Neural progenitor cell (in vitro differentiated cells): ENCODE measurements around the gene SOD2. TPM values are rescaled to one million over a fixed set of nuclear protein-coding genes. Genes with fewer than 3 reads are reported as not detected.
A peak's percentile ranks its signal among the peaks of the same experiment; 100 is the strongest.

Experiments used
- DNase-seq: peaks from one replicate; pipeline ENCODE4 v3.0.0-alpha.2; 2016; ENCODE audit warnings: low spot score
- H2AFZ ChIP-seq: fragments of 200-600 bp; sonication (generic); replicated peaks from 2 replicates; pipeline ENCODE4 v1.6.1; 2016; ENCODE audit warnings: antibody characterized with exemption
- H3F3A ChIP-seq: fragments of 200-600 bp; sonication (generic); 2 replicates; pipeline ENCODE4 v1.6.1; 2016; ENCODE audit warnings: antibody characterized with exemption, low read depth
- H3K27ac ChIP-seq: fragments of 200-600 bp; sonication (generic); 2 replicates; pipeline ENCODE4 v1.5.1; 2016; ENCODE audit warnings: mild to moderate bottlenecking
- H3K27me3 ChIP-seq: fragments of 200-600 bp; sonication (generic); 2 replicates; pipeline ENCODE4 v1.6.1; 2016; ENCODE audit warnings: mild to moderate bottlenecking, moderate library complexity
- H3K36me3 ChIP-seq: fragments of 200-600 bp; sonication (generic); 2 replicates; pipeline ENCODE4 v1.5.1; 2016
- H3K4me1 ChIP-seq: fragments of 200-600 bp; sonication (generic); 2 replicates; pipeline ENCODE4 v1.6.1; 2016; ENCODE audit warnings: mixed run types
- H3K4me2 ChIP-seq: fragments of 200-600 bp; sonication (generic); 2 replicates; pipeline ENCODE4 v1.6.1; 2016
- H3K4me3 ChIP-seq: fragments of 200-600 bp; sonication (generic); 2 replicates; pipeline ENCODE4 v1.5.1; 2016
- H3K79me2 ChIP-seq: fragments of 200-600 bp; sonication (generic); 2 replicates; pipeline ENCODE4 v1.6.1; 2016; ENCODE audit warnings: low read depth
- H3K9ac ChIP-seq: fragments of 200-600 bp; sonication (generic); 2 replicates; pipeline ENCODE4 v1.6.1; 2016
- H3K9me3 ChIP-seq: fragments of 200-600 bp; sonication (generic); 2 replicates; pipeline ENCODE4 v1.5.1; 2016; ENCODE audit warnings: low read depth
- H4K20me1 ChIP-seq: fragments of 200-600 bp; sonication (generic); 2 replicates; pipeline ENCODE4 v1.6.1; 2016; ENCODE audit warnings: low read depth
- H3K27ac Mint-ChIP-seq: 3 replicates; pipeline ENCODE4 v1.8.0; 2021; ENCODE audit warnings: mixed read lengths
- H3K27me3 Mint-ChIP-seq: 2 replicates; pipeline ENCODE4 v1.8.0; 2022; ENCODE audit warnings: low read depth, mild to moderate bottlenecking, inconsistent platforms, moderate library complexity, mixed read lengths; ENCODE audit not compliant: insufficient read depth
- H3K36me3 Mint-ChIP-seq: 3 replicates; pipeline ENCODE4 v1.8.0; 2021; ENCODE audit warnings: mixed read lengths
- H3K4me1 Mint-ChIP-seq: 3 replicates; pipeline ENCODE4 v1.8.0; 2021; ENCODE audit warnings: mixed read lengths
- H3K4me3 Mint-ChIP-seq: 3 replicates; pipeline ENCODE4 v1.8.0; 2021; ENCODE audit warnings: mild to moderate bottlenecking, moderate library complexity, mixed read lengths
- H3K9me3 Mint-ChIP-seq: 3 replicates; pipeline ENCODE4 v1.8.0; 2020; ENCODE audit warnings: mixed read lengths
- EZH2 ChIP-seq: fragments of 200-600 bp; sonication (generic); IDR thresholded peaks from 2 replicates; pipeline ENCODE4 v1.6.1; 2017; ENCODE audit warnings: antibody characterized with exemption, mild to moderate bottlenecking, moderate library complexity
- EZH2phosphoT487 ChIP-seq: fragments of 200-600 bp; sonication (generic); IDR thresholded peaks from 2 replicates; pipeline ENCODE4 v1.6.1; 2017; ENCODE audit warnings: antibody characterized with exemption
- total RNA-seq: library from RNA; depleted of rRNA; stranded (reverse); fragments of >200 nt; gene quantifications from 2 replicates; pipeline ENCODE4 v1.2.3, GENCODE V29; 2015; ENCODE audit warnings: low replicate concordance
- TF ChIP-seq, protein P1 (sequence below): fragments of 200-600 bp; sonication (generic); IDR thresholded peaks from 2 replicates; pipeline ENCODE4 v1.5.1; 2017; ENCODE audit warnings: antibody characterized with exemption, mild to moderate bottlenecking

Gene SOD2
- total RNA-seq, 1 donor from 2014 or later = 67.2 TPM

GRCh38 chr6:159701413-159701999 is 8.5 kb upstream of the SOD2 start:
- H3K27ac ChIP-seq = no peak overlapping the region
- Mint-ChIP-seq H3K9me3 (peaks cover 14% of the 10 kb centered on the region), H3K4me1 (no peaks in the 10 kb centered on the region), H3K36me3 (peaks cover 14% of the 10 kb centered on the region), H3K4me3 (no peak overlapping the region), H3K27me3 (peaks cover 3% of the 10 kb centered on the region), H3K27ac (no peak overlapping the region)
- H3K4me2 ChIP-seq = no peak overlapping the region
- no peak overlapping the region for H2AFZ ChIP-seq
- H3K9me3 ChIP-seq = no peaks in the 10 kb centered on the region
- H3K79me2 ChIP-seq = no peaks in the 10 kb centered on the region
- TF ChIP-seq EZH2phosphoT487 (no peak), EZH2 (no peak)
- TF ChIP-seq, protein P1, sequence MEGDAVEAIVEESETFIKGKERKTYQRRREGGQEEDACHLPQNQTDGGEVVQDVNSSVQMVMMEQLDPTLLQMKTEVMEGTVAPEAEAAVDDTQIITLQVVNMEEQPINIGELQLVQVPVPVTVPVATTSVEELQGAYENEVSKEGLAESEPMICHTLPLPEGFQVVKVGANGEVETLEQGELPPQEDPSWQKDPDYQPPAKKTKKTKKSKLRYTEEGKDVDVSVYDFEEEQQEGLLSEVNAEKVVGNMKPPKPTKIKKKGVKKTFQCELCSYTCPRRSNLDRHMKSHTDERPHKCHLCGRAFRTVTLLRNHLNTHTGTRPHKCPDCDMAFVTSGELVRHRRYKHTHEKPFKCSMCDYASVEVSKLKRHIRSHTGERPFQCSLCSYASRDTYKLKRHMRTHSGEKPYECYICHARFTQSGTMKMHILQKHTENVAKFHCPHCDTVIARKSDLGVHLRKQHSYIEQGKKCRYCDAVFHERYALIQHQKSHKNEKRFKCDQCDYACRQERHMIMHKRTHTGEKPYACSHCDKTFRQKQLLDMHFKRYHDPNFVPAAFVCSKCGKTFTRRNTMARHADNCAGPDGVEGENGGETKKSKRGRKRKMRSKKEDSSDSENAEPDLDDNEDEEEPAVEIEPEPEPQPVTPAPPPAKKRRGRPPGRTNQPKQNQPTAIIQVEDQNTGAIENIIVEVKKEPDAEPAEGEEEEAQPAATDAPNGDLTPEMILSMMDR = no peak
- no peaks in the 10 kb centered on the region for H3K36me3 ChIP-seq
- no peaks in the 10 kb centered on the region for H3K4me1 ChIP-seq
- no peak overlapping the region for H3K9ac ChIP-seq
- H3F3A ChIP-seq = no peaks in the 10 kb centered on the region
- no peaks in the 10 kb centered on the region for H4K20me1 ChIP-seq
- DNase-seq = no peak
- H3K27me3 ChIP-seq = no peaks in the 10 kb centered on the region
- H3K4me3 ChIP-seq = no peak overlapping the region

DNA sequence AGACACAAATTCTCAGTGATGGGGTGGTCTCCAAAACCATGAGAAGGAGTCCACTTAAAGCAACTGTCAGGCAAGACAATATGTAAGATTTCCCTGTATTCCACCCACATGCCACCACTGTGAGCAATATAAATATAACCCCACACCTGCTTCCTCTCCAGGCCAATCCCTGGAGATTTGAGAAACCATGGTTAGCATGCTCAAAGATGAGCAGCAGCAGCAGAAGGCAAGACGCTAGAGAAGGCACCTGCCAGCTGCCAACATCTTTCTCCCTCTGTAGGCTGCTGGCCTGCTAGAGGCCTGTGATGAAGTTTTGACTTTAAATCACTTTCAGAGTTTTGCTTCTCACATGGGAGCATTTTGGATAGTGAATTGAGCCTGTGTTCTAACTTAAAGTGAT is 7.9 kb upstream of the SOD2 start:
- Mint-ChIP-seq H3K36me3 (peaks cover 12% of the 10 kb centered on the region), H3K27ac (no peak overlapping the region), H3K4me3 (no peak overlapping the region), H3K9me3 (peaks cover 13% of the 10 kb centered on the region), H3K27me3 (peaks cover 6% of the 10 kb centered on the region), H3K4me1 (no peaks in the 10 kb centered on the region)
- no peaks in the 10 kb centered on the region for H3K36me3 ChIP-seq
- no peaks in the 10 kb centered on the region for H3F3A ChIP-seq
- H3K27me3 ChIP-seq = no peaks in the 10 kb centered on the region
- H3K4me2 ChIP-seq = no peak overlapping the region
- H3K4me1 ChIP-seq = no peaks in the 10 kb centered on the region
- H3K79me2 ChIP-seq = no peaks in the 10 kb centered on the region
- no peak overlapping the region for H3K27ac ChIP-seq
- DNase-seq = no peak
- H4K20me1 ChIP-seq = no peaks in the 10 kb centered on the region
- H2AFZ ChIP-seq = no peak overlapping the region
- H3K9me3 ChIP-seq = no peaks in the 10 kb centered on the region
- TF ChIP-seq, protein P1 = no peak
- TF ChIP-seq EZH2phosphoT487 (no peak), EZH2 (no peak)
- no peak overlapping the region for H3K9ac ChIP-seq
- no peak overlapping the region for H3K4me3 ChIP-seq

DNA sequence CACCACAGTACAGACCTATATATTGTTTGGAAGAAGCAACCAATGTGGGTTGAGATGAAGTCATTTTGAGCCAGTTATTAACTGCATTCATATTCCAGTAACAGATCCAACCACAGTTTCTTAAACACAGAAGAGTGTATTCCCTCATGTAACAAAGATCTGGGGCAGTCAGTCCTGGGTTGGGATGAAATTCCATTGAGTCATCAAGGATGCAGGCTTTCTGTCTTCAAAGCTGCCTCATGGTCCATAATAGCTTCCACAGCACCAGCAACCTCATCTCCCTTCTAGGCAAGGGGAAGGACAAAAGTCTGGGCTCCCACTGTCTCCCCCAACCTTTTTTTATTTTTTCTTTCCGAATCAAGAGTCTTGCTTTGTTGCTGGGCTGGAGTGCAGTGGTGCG is 2.9 kb upstream of the SOD2 start:
- Histone ChIP-seq H3K4me3 (no peak overlapping the region), H4K20me1 (peaks cover 12% of the 10 kb centered on the region), H3K4me2 (no peak overlapping the region), H3K79me2 (peaks cover 17% of the 10 kb centered on the region), H3F3A (peaks cover 15% of the 10 kb centered on the region), H3K9me3 (no peaks in the 10 kb centered on the region), H3K4me1 (peaks cover 9% of the 10 kb centered on the region), H3K36me3 (no peaks in the 10 kb centered on the region), H3K9ac (no peak overlapping the region), H3K27me3 (no peaks in the 10 kb centered on the region), H2AFZ (no peak overlapping the region), H3K27ac (no peak overlapping the region)
- Mint-ChIP-seq H3K36me3 (peaks cover 7% of the 10 kb centered on the region), H3K4me1 (peaks cover 27% of the 10 kb centered on the region), H3K4me3 (peak overlapping the region; percentile 57), H3K27ac (peak overlapping the region; percentile 21), H3K9me3 (no peaks in the 10 kb centered on the region), H3K27me3 (peaks cover 4% of the 10 kb centered on the region)
- DNase-seq = no peak
- TF ChIP-seq EZH2phosphoT487 = no peak
- TF ChIP-seq, protein P1 = no peak
